ENCODE results near the gene CACFD1. TPM values are rescaled to one million over a fixed set of nuclear protein-coding genes. Genes with fewer than 3 reads are reported as not detected.

The CACFD1 gene
- total and polyA plus RNA-seq, 2 of the 13 experiments (the other 11 are each of a cell fraction or from before 2014, with no cell fraction given) = 13.8 to 14.6 TPM

DNA sequence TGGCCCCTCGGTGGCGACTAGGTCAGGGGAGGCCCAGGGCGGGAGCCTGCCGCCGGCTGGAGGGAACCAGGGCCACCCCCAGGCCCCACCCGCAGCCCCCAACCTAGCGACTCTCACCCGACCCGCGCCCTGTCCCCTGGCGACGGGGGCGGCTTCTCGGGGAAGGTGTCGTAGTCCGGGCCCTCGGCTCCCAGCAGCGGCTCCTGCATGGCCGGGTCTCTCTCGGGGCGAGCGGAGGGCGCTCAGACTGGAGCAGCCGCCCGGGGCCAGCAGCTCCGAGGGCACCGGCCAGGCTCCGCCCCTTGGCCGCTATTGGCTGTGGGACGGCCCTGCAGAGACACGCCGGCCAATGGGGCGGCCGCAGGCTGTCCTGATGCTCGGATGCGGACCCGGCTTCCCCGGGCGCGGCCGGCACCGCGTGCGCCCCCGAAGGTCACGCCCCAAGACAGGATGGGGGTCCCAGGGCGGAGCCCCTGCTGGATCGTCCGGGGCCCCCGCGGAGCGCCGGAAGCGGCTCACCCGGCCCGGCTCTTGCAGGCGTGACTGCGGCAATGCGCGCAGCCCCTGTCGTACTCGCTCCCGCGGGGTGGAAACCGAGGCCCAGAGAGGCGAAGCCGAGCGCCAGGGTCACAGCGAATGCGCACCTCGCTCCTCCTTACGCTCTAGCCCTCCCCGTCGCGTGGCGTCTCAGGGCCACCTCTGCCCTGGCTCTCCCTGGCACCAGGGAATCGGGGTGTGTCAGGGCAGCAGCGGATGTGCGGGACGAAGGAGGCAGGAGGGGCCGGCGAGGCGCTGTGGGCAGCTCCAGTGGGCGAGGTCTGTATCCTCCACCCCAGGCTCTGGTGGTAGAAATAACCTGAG lies 19.3 kb downstream of the CACFD1 start, which contains the start of gene SLC2A6 (continued):
- TF ChIP-seq, protein P1, sequence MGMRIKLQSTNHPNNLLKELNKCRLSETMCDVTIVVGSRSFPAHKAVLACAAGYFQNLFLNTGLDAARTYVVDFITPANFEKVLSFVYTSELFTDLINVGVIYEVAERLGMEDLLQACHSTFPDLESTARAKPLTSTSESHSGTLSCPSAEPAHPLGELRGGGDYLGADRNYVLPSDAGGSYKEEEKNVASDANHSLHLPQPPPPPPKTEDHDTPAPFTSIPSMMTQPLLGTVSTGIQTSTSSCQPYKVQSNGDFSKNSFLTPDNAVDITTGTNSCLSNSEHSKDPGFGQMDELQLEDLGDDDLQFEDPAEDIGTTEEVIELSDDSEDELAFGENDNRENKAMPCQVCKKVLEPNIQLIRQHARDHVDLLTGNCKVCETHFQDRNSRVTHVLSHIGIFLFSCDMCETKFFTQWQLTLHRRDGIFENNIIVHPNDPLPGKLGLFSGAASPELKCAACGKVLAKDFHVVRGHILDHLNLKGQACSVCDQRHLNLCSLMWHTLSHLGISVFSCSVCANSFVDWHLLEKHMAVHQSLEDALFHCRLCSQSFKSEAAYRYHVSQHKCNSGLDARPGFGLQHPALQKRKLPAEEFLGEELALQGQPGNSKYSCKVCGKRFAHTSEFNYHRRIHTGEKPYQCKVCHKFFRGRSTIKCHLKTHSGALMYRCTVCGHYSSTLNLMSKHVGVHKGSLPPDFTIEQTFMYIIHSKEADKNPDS (CRISPR knock-in tag; IDR thresholded peaks at IDR 0.05) = no peak
- TF ChIP-seq TAF15 (IDR thresholded peaks at IDR 0.05; ENCODE audit: low read depth, low read length, poor library complexity, severe bottlenecking) = no peak
- no peak for TF ChIP-seq ETV6 (CRISPR knock-in tag; conservative IDR thresholded peaks at IDR 0.05)
- no peak for TF ChIP-seq KLF13 (CRISPR knock-in tag; IDR thresholded peaks at IDR 0.05)
- no peak for TF ChIP-seq ZNF614 (CRISPR knock-in tag; IDR thresholded peaks at IDR 0.05; ENCODE audit: borderline replicate concordance)
- no peak for TF ChIP-seq FOXO1 (CRISPR knock-in tag; IDR thresholded peaks at IDR 0.05)
- no peak for TF ChIP-seq ZNF234 (CRISPR knock-in tag; conservative IDR thresholded peaks at IDR 0.05)
- TF ChIP-seq, protein P2, sequence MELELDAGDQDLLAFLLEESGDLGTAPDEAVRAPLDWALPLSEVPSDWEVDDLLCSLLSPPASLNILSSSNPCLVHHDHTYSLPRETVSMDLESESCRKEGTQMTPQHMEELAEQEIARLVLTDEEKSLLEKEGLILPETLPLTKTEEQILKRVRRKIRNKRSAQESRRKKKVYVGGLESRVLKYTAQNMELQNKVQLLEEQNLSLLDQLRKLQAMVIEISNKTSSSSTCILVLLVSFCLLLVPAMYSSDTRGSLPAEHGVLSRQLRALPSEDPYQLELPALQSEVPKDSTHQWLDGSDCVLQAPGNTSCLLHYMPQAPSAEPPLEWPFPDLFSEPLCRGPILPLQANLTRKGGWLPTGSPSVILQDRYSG (CRISPR knock-in tag; IDR thresholded peaks at IDR 0.05) = no peak
- TF ChIP-seq HOXD1 (CRISPR knock-in tag; IDR thresholded peaks at IDR 0.05) = no peak
- TF ChIP-seq ZNF552 (CRISPR knock-in tag; IDR thresholded peaks at IDR 0.05; ENCODE audit: borderline replicate concordance) = no peak
- TF ChIP-seq IKZF5 (CRISPR knock-in tag; IDR thresholded peaks at IDR 0.05) = no peak; the same call in 1 of the 2 replicates
- TF ChIP-seq, protein P3, sequence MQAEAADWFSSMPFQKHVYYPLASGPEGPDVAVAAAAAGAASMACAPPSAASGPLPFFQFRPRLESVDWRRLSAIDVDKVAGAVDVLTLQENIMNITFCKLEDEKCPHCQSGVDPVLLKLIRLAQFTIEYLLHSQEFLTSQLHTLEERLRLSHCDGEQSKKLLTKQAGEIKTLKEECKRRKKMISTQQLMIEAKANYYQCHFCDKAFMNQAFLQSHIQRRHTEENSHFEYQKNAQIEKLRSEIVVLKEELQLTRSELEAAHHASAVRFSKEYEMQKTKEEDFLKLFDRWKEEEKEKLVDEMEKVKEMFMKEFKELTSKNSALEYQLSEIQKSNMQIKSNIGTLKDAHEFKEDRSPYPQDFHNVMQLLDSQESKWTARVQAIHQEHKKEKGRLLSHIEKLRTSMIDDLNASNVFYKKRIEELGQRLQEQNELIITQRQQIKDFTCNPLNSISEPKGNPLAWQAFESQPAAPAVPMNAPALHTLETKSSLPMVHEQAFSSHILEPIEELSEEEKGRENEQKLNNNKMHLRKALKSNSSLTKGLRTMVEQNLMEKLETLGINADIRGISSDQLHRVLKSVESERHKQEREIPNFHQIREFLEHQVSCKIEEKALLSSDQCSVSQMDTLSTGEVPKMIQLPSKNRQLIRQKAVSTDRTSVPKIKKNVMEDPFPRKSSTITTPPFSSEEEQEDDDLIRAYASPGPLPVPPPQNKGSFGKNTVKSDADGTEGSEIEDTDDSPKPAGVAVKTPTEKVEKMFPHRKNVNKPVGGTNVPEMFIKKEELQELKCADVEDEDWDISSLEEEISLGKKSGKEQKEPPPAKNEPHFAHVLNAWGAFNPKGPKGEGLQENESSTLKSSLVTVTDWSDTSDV (CRISPR knock-in tag; IDR thresholded peaks at IDR 0.05) = peak; percentile 19; the same call in 1 of the 2 replicates
- TF ChIP-seq SRSF4 (IDR thresholded peaks at IDR 0.05; ENCODE audit: low read depth, low read length, poor library complexity, severe bottlenecking) = no peak
- no peak for TF ChIP-seq ZBTB20 (CRISPR knock-in tag; IDR thresholded peaks at IDR 0.05; ENCODE audit: borderline replicate concordance, low read depth)
- peak; percentile 69; the same call in 1 of the 2 replicates for TF ChIP-seq ATF7-NPFF (CRISPR knock-in tag; IDR thresholded peaks at IDR 0.05; ENCODE audit: low read depth)
- no peak for TF ChIP-seq CREB1 (IDR thresholded peaks at IDR 0.05)
- TF ChIP-seq CREB1 (CRISPR knock-in tag; IDR thresholded peaks at IDR 0.05) = no peak
- TF ChIP-seq, protein P4, sequence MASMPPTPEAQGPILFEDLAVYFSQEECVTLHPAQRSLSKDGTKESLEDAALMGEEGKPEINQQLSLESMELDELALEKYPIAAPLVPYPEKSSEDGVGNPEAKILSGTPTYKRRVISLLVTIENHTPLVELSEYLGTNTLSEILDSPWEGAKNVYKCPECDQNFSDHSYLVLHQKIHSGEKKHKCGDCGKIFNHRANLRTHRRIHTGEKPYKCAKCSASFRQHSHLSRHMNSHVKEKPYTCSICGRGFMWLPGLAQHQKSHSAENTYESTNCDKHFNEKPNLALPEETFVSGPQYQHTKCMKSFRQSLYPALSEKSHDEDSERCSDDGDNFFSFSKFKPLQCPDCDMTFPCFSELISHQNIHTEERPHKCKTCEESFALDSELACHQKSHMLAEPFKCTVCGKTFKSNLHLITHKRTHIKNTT (CRISPR knock-in tag; IDR thresholded peaks at IDR 0.05) = no peak
- TF ChIP-seq FOXM1 (CRISPR knock-in tag; IDR thresholded peaks at IDR 0.05) = no peak
- TF ChIP-seq, protein P5, sequence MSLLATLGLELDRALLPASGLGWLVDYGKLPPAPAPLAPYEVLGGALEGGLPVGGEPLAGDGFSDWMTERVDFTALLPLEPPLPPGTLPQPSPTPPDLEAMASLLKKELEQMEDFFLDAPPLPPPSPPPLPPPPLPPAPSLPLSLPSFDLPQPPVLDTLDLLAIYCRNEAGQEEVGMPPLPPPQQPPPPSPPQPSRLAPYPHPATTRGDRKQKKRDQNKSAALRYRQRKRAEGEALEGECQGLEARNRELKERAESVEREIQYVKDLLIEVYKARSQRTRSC (CRISPR knock-in tag; IDR thresholded peaks at IDR 0.05; ENCODE audit: low read depth) = no peak

All from HepG2 (cell line).